ENCODE data around the gene BRMS1L.
"Not testable (repeated sequence)": the region's sequence is repeated elsewhere in the genome, so short reads cannot be mapped to it uniquely, and the experiment has no call there.

The BRMS1L gene

GRCh38 chr14:35826218-35826951, at the start of gene BRMS1L:
Gene BRMS1L (plus strand): TSS chr14:35826338. CDS start chr14:35826517, 179 bp downstream.
- DNase-seq: peak; percentile 99 to 100

GRCh38 chr14:35776823-35777222, 49.3 kb upstream of the BRMS1L start:
- DNase-seq: no peak

- DNase-seq: not testable (repeated sequence)
Measured at GRCh38 chr14:35777550-35777949, 48.6 kb upstream of the BRMS1L start.

- DNase-seq: no peak
Measured at GRCh38 chr14:35779368-35779767, 46.8 kb upstream of the BRMS1L start.

GRCh38 chr14:35783699-35784098, 42.4 kb upstream of the BRMS1L start:
- DNase-seq: no peak

- no peak for DNase-seq
Measured at GRCh38 chr14:35786856-35787255, 39.3 kb upstream of the BRMS1L start.

GRCh38 chr14:35789651-35790050, 36.5 kb upstream of the BRMS1L start:
- no peak for DNase-seq

GRCh38 chr14:35797796-35798195, 28.3 kb upstream of the BRMS1L start:
- DNase-seq: no peak

GRCh38 chr14:35806006-35806907, 19.9 kb upstream of the BRMS1L start:
- no peak for DNase-seq

GRCh38 chr14:35807131-35807961, 18.8 kb upstream of the BRMS1L start:
- no peak for DNase-seq

GRCh38 chr14:35808076-35808637, 18.0 kb upstream of the BRMS1L start:
- DNase-seq: peak in 1 of 2 experiments; percentile 40

- peak; percentile 97 to 98 for DNase-seq
Measured at GRCh38 chr14:35808638-35809563, 17.2 kb upstream of the BRMS1L start, which contains the start of gene RALGAPA1. Gene RALGAPA1 (minus strand): TSS chr14:35809295. CDS start chr14:35808835, 460 bp downstream.

- no peak for DNase-seq
Measured at GRCh38 chr14:35809597-35809996, 16.5 kb upstream of the BRMS1L start.

GRCh38 chr14:35810963-35811362, 15.2 kb upstream of the BRMS1L start:
- no peak for DNase-seq

GRCh38 chr14:35814371-35815005, 11.7 kb upstream of the BRMS1L start:
- DNase-seq: peak; percentile 80 to 90

- peak; percentile 55 to 57 for DNase-seq
Measured at GRCh38 chr14:35818346-35819115, 7.6 kb upstream of the BRMS1L start.

- DNase-seq: no peak
Measured at GRCh38 chr14:35819591-35820540, 6.3 kb upstream of the BRMS1L start.

- peak; percentile 68 to 77 for DNase-seq
Measured at GRCh38 chr14:35821564-35822411, 4.3 kb upstream of the BRMS1L start.
